ENCODE data around the gene TVP23C.

The TVP23C gene

DNA sequence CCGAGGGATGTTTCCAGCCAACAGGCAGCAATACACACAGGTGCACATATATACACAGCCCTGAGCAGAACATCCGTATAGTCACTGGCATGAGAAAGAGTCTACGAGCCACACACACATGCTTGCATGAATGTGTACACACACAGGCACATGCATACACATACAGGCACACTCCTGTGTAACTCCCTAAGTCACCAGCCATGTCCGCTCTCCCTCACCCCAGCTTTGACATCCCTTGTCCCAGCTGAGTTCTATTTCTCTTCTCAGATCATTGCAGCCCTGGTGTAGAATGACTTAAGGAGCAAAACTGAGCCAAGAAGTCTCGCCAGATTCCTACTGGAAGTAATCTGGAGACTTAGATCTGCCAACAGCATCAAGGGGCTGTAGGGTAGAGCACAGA, 108.9 kb downstream of the TVP23C start:
- H3K9me3 ChIP-seq (ENCODE audit: control insufficient read depth, low read length), result no peaks in the 10 kb centered on the region
- peaks cover 7% of the 10 kb centered on the region for H3K36me3 ChIP-seq (ENCODE audit: control insufficient read depth, insufficient read depth, low read length)
- no peak overlapping the region for H3K27ac ChIP-seq (ENCODE audit: insufficient read depth, low read length, poor library complexity, severe bottlenecking)
- no peaks in the 10 kb centered on the region for H3K27me3 ChIP-seq (replicated peaks; ENCODE audit: control insufficient read depth, insufficient read depth, low read length, poor library complexity, severe bottlenecking)
- DNase-seq, result no peak
- H3K4me3 ChIP-seq (ENCODE audit: insufficient read depth, low read depth, low read length, poor library complexity, severe bottlenecking), result no peak overlapping the region
- no peaks in the 10 kb centered on the region for H3K4me1 ChIP-seq (ENCODE audit: control insufficient read depth, insufficient read depth, low read length, poor library complexity, severe bottlenecking)

DNA sequence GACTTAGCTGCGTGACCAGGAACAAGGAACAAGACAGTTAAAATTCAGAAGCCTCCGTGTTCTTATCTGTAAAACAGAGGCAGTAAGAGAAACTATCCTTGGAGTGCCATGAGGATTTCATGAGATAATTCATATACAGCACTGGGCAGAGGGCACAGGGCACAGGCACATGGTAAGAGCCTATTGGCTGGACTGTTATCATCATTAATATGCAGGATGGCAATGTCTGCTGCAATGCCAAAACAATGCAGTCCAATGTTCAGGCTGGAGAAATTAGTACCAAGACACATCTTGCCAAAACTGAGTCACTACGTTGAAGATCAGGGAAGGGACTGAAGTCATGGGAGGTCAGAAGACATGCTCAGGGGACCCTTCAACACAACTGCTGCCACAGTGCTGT, 109.5 kb downstream of the TVP23C start:
- Histone ChIP-seq H3K27ac (ENCODE audit: insufficient read depth, low read length, poor library complexity, severe bottlenecking) (no peak overlapping the region), H3K4me1 (ENCODE audit: control insufficient read depth, insufficient read depth, low read length, poor library complexity, severe bottlenecking) (no peaks in the 10 kb centered on the region), H3K36me3 (ENCODE audit: control insufficient read depth, insufficient read depth, low read length) (peaks cover 7% of the 10 kb centered on the region), H3K9me3 (ENCODE audit: control insufficient read depth, low read length) (no peaks in the 10 kb centered on the region), H3K4me3 (ENCODE audit: insufficient read depth, low read depth, low read length, poor library complexity, severe bottlenecking) (no peak overlapping the region), H3K27me3 (replicated peaks; ENCODE audit: control insufficient read depth, insufficient read depth, low read length, poor library complexity, severe bottlenecking) (no peaks in the 10 kb centered on the region)
- DNase-seq, result no peak

DNA sequence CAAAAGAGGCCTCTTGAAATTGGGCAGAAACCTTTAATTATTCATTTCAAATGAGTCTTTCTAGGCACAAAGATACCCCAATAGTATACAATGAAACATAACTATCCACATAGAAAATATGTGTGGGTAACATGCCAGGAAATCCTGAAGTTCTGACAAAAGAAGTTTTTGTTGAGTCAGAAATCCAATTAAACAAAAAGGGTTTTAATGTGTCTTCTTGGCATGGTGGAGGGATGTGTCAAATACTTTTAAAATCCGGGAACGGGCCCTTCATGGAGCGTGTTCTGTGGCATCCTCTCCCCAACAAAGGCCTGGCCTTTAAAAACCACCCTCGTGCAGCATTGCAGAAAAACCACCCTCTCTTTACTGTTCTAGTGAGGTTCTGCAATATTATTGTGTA, 110.0 kb downstream of the TVP23C start:
- Histone ChIP-seq H3K27ac (ENCODE audit: insufficient read depth, low read length, poor library complexity, severe bottlenecking) (no peak overlapping the region), H3K4me1 (ENCODE audit: control insufficient read depth, insufficient read depth, low read length, poor library complexity, severe bottlenecking) (no peaks in the 10 kb centered on the region), H3K9me3 (ENCODE audit: control insufficient read depth, low read length) (no peaks in the 10 kb centered on the region), H3K36me3 (ENCODE audit: control insufficient read depth, insufficient read depth, low read length) (peaks cover 7% of the 10 kb centered on the region), H3K4me3 (ENCODE audit: insufficient read depth, low read depth, low read length, poor library complexity, severe bottlenecking) (no peak overlapping the region), H3K27me3 (replicated peaks; ENCODE audit: control insufficient read depth, insufficient read depth, low read length, poor library complexity, severe bottlenecking) (no peaks in the 10 kb centered on the region)
- DNase-seq, result no peak

DNA sequence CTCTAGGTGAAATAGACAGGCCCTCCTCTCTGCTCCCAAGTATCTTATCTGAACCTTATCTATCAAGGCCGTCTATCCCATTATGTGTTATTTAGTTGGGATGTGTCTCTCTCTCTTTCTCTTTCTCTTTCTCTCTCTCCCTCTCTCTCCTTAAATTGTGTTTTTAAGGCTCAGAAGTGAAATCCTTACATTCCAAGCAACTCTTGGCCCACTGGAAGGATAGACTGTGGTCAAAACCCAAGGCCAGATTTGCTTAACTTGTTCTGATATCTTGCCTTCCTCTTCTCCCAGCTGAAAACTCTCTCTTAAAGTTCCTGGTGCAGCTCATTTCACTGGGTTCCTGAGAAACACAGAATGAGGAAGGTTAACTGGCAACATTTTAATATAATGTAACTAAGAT, 110.5 kb downstream of the TVP23C start:
- no peak for DNase-seq
- H3K4me1 ChIP-seq (ENCODE audit: control insufficient read depth, insufficient read depth, low read length, poor library complexity, severe bottlenecking), result no peaks in the 10 kb centered on the region
- no peaks in the 10 kb centered on the region for H3K27me3 ChIP-seq (replicated peaks; ENCODE audit: control insufficient read depth, insufficient read depth, low read length, poor library complexity, severe bottlenecking)
- no peak overlapping the region for H3K27ac ChIP-seq (ENCODE audit: insufficient read depth, low read length, poor library complexity, severe bottlenecking)
- H3K36me3 ChIP-seq (ENCODE audit: control insufficient read depth, insufficient read depth, low read length), result peaks cover 7% of the 10 kb centered on the region
- no peak overlapping the region for H3K4me3 ChIP-seq (ENCODE audit: insufficient read depth, low read depth, low read length, poor library complexity, severe bottlenecking)
- no peaks in the 10 kb centered on the region for H3K9me3 ChIP-seq (ENCODE audit: control insufficient read depth, low read length)
